IMR-90 (cell line): ENCODE data around the gene EML4. TPM values are rescaled to one million over a fixed set of nuclear protein-coding genes. Genes with fewer than 3 reads are reported as not detected.

Source experiments
- ATAC-seq: fragments of 200-7000 bp; cut with Tn5 transposase; 2 replicates; pipeline ENCODE4 v1.9.1; 2020; ENCODE audit warnings: low read depth, mild to moderate bottlenecking, moderate library complexity
- BruUV-seq: library from RNA; stranded (reverse); fragments of 400-500 nt; replicated peaks from 2 replicates; lab custom pipeline; 2021; lab: Mats Ljungman, UMichigan
- CTCF ChIA-PET: fragments of 300-600 bp; formaldehyde crosslinking; extraction: SDS; loops from one replicate; lab custom pipeline; 2021; ENCODE audit warnings: antibody characterized with exemption; lab: Yijun Ruan, JAX
- POLR2A ChIA-PET: fragments of 300-600 bp; sonication (Branson Sonifier 250); formaldehyde crosslinking; loops from one replicate; lab custom pipeline; 2022; ENCODE audit warnings: antibody characterized with exemption; ENCODE audit not compliant: unreplicated experiment; lab: Charles Lee
- DNase-seq: peaks from one replicate; pipeline ENCODE4 v3.0.0; 2013
- H2AFZ ChIP-seq: replicated peaks from 2 replicates; pipeline ENCODE3; 2013; ENCODE audit warnings: low read length, mild to moderate bottlenecking; ENCODE audit not compliant: poor library complexity
- H2AK5ac ChIP-seq: 2 replicates; pipeline ENCODE4 v1.6.1; 2013; ENCODE audit warnings: low read depth, low read length, inconsistent platforms
- H2AK9ac ChIP-seq: replicated peaks from 2 replicates; pipeline ENCODE3; 2013; ENCODE audit warnings: mild to moderate bottlenecking, low read depth, low read length, moderate library complexity; ENCODE audit not compliant: poor library complexity
- H2BK120ac ChIP-seq: 2 replicates; pipeline ENCODE4 v1.6.1; 2013; ENCODE audit warnings: low read depth, low read length, inconsistent platforms
- H2BK15ac ChIP-seq: 3 replicates; pipeline ENCODE4 v1.6.1; 2013; ENCODE audit warnings: low read depth, low read length, inconsistent platforms
- H2BK20ac ChIP-seq: 2 replicates; pipeline ENCODE4 v1.6.1; 2013; ENCODE audit warnings: low read depth, mild to moderate bottlenecking, inconsistent platforms, low read length, moderate library complexity
- H2BK5ac ChIP-seq: 2 replicates; pipeline ENCODE4 v1.6.1; 2013; ENCODE audit warnings: mild to moderate bottlenecking, low read depth, low read length, inconsistent platforms; ENCODE audit not compliant: poor library complexity, severe bottlenecking
- H3K14ac ChIP-seq: replicated peaks from 2 replicates; pipeline ENCODE4 v1.6.1; 2013; ENCODE audit warnings: low read depth, low read length, inconsistent platforms
- H3K18ac ChIP-seq: 2 replicates; pipeline ENCODE4 v1.6.1; 2013; ENCODE audit warnings: low read depth, low read length, control low read depth
- H3K23ac ChIP-seq: 2 replicates; pipeline ENCODE4 v1.6.1; 2013; ENCODE audit warnings: low read depth, low read length, inconsistent platforms
- H3K27ac ChIP-seq: 2 replicates; pipeline ENCODE4 v1.5.1; 2013; ENCODE audit warnings: mild to moderate bottlenecking, control low read depth, low read length; ENCODE audit not compliant: insufficient read depth
- H3K27me3 ChIP-seq: 2 replicates; pipeline ENCODE4 v1.6.1; 2013; ENCODE audit warnings: low read length; ENCODE audit not compliant: control insufficient read depth, insufficient read depth
- H3K36me3 ChIP-seq: 2 replicates; pipeline ENCODE4 v1.6.1; 2013; ENCODE audit warnings: low read length, mixed read lengths; ENCODE audit not compliant: control insufficient read depth, insufficient read depth
- H3K4ac ChIP-seq: 2 replicates; pipeline ENCODE4 v1.6.1; 2013; ENCODE audit warnings: low read depth, low read length, inconsistent platforms
- H3K4me1 ChIP-seq: 2 replicates; pipeline ENCODE4 v1.6.1; 2013; ENCODE audit warnings: low read length, mixed read lengths; ENCODE audit not compliant: control insufficient read depth, insufficient read depth
- H3K4me2 ChIP-seq: 2 replicates; pipeline ENCODE4 v1.6.1; 2013; ENCODE audit warnings: low read depth, mild to moderate bottlenecking, control low read depth, low read length, moderate library complexity
- H3K4me3 ChIP-seq: 2 replicates; pipeline ENCODE4 v1.5.1; 2013; ENCODE audit warnings: low read depth, mild to moderate bottlenecking, control low read depth, low read length, moderate library complexity; ENCODE audit not compliant: insufficient read depth
- H3K56ac ChIP-seq: 2 replicates; pipeline ENCODE4 v1.6.1; 2013; ENCODE audit warnings: low read length, inconsistent platforms; ENCODE audit not compliant: insufficient read depth; ENCODE audit errors: extremely low read depth
- H3K79me1 ChIP-seq, 2 experiments: 2 replicates each; pipeline ENCODE4 v1.6.1; 2013; ENCODE audit warnings: low read length in 2 of 2, inconsistent platforms in 1 of 2, low read depth in 1 of 2
- H3K9ac ChIP-seq: 2 replicates; pipeline ENCODE4 v1.6.1; 2013; ENCODE audit warnings: low read depth, low read length, control low read depth
- H3K9me1 ChIP-seq: 2 replicates; pipeline ENCODE4 v1.6.1; 2013; ENCODE audit warnings: low read length, inconsistent platforms; ENCODE audit not compliant: insufficient read depth
- H3K9me3 ChIP-seq: 2 replicates; pipeline ENCODE4 v1.6.1; 2013; ENCODE audit warnings: low read length; ENCODE audit not compliant: control insufficient read depth, insufficient read depth
- H4K20me1 ChIP-seq: 2 replicates; pipeline ENCODE4 v1.6.1; 2013; ENCODE audit warnings: low read length, inconsistent platforms; ENCODE audit not compliant: insufficient read depth
- H4K5ac ChIP-seq: 2 replicates; pipeline ENCODE4 v1.6.1; 2013; ENCODE audit warnings: mild to moderate bottlenecking, low read depth, low read length, control low read depth
- H4K8ac ChIP-seq, 2 experiments: 2 replicates each; pipeline ENCODE4 v1.6.1; 2013; ENCODE audit warnings: low read depth in 2 of 2, low read length in 2 of 2, control low read depth in 1 of 2, inconsistent platforms in 1 of 2
- H4K91ac ChIP-seq: 2 replicates; pipeline ENCODE4 v1.6.1; 2013; ENCODE audit warnings: low read depth, low read length, inconsistent platforms; ENCODE audit not compliant: insufficient read depth
- BHLHE40 ChIP-seq: fragments of 150-350 bp; IDR thresholded peaks from 2 replicates; pipeline ENCODE4 v1.6.1; 2016; ENCODE audit warnings: mild to moderate bottlenecking, low read depth, low read length
- CEBPB ChIP-seq: IDR thresholded peaks from 2 replicates; pipeline ENCODE4 v1.6.1; 2012; ENCODE audit warnings: low read depth, low read length, improper control_type of control experiment
- CHD1 ChIP-seq: IDR thresholded peaks from 2 replicates; pipeline ENCODE4 v1.6.1; 2012; ENCODE audit warnings: low read depth, low read length, improper control_type of control experiment
- FOS ChIP-seq: fragments of 150-350 bp; IDR thresholded peaks from 2 replicates; pipeline ENCODE4 v1.6.1; 2016; ENCODE audit warnings: low read depth, low read length
- MAFK ChIP-seq: IDR thresholded peaks from 2 replicates; pipeline ENCODE4 v1.6.1; 2012; ENCODE audit warnings: low read depth, low read length, improper control_type of control experiment
- MAZ ChIP-seq: IDR thresholded peaks from 2 replicates; pipeline ENCODE4 v1.6.1; 2012; ENCODE audit warnings: low read depth, mild to moderate bottlenecking, low read length, improper control_type of control experiment, moderate library complexity, borderline replicate concordance
- MXI1 ChIP-seq: IDR thresholded peaks from 2 replicates; pipeline ENCODE4 v1.6.1; 2012; ENCODE audit warnings: low read depth, mild to moderate bottlenecking, low read length, moderate library complexity, borderline replicate concordance
- NFE2L2 ChIP-seq: fragments of 150-350 bp; IDR thresholded peaks from 2 replicates; pipeline ENCODE4 v1.6.1; 2016; ENCODE audit warnings: low read depth, mild to moderate bottlenecking, low read length
- POLR2A ChIP-seq: IDR thresholded peaks from 2 replicates; pipeline ENCODE4 v1.6.1; 2012; ENCODE audit warnings: mild to moderate bottlenecking, low read depth, low read length
- RCOR1 ChIP-seq: IDR thresholded peaks from 2 replicates; pipeline ENCODE4 v1.6.1; 2012; ENCODE audit warnings: mild to moderate bottlenecking, low read length, improper control_type of control experiment; ENCODE audit not compliant: insufficient replicate concordance
- RFX5 ChIP-seq: IDR thresholded peaks from 2 replicates; pipeline ENCODE4 v1.8.0; 2012; ENCODE audit warnings: low read depth, mild to moderate bottlenecking, low read length, moderate library complexity
- SMC3 ChIP-seq: fragments of 150-350 bp; IDR thresholded peaks from 2 replicates; pipeline ENCODE4 v1.6.1; 2016; ENCODE audit warnings: low read depth, mild to moderate bottlenecking, antibody characterized with exemption, low read length, moderate library complexity
- USF2 ChIP-seq: fragments of 150-350 bp; IDR thresholded peaks from 2 replicates; pipeline ENCODE4 v1.6.1; 2017; ENCODE audit warnings: mild to moderate bottlenecking, antibody characterized with exemption, low read length, low read depth
- WGBS, 2 experiments: methylation state at CpG; one replicate each; pipeline versions ENCODE4 v1.1.5 to v1.1.7; 2013; ENCODE audit warnings: missing lambda C conversion rate in 2 of 2; ENCODE audit not compliant: insufficient read length in 1 of 2; ENCODE audit errors: extremely low coverage in 2 of 2; 5-methylcytosine and 5-hydroxymethylcytosine counted together
- dilution Hi-C: fragments of 300-500 bp; cut with HindIII; formaldehyde crosslinking; loops from one replicate; pipeline ENCODE4 v1.14.3; 2018; ENCODE audit warnings: low sequenced_read_pairs; ENCODE audit not compliant: unreplicated experiment
- in situ Hi-C: fragments of 300-500 bp; cut with MboI; formaldehyde crosslinking; loops from 3 replicates; pipeline ENCODE4 v1.14.3; 2019; ENCODE audit warnings: low sequenced_read_pairs, inconsistent platforms, mixed read lengths
- intact Hi-C: fragments of 100-400 bp; cut with micrococcal nuclease; formaldehyde crosslinking; loops from 2 replicates; pipeline ENCODE4 v1.10.0; 2022
- polyA plus RNA-seq, 3 experiments: library from polyadenylated mRNA; depleted of rRNA; stranded (reverse); fragments of >200 nt; gene quantifications; 2 replicates each; pipeline ENCODE4 v1.2.3, GENCODE V29; 2012; ENCODE audit warnings: low replicate concordance in 1 of 3
- total RNA-seq: library from RNA; depleted of rRNA; stranded (reverse); fragments of >200 nt; gene quantifications from 2 replicates; pipeline ENCODE4 v1.2.3, GENCODE V29; 2012
- TF ChIP-seq, protein P1 (sequence below): fragments of 150-350 bp; IDR thresholded peaks from 2 replicates; pipeline ENCODE4 v1.6.1; 2016; ENCODE audit warnings: low read depth, mild to moderate bottlenecking, low read length, moderate library complexity, borderline replicate concordance
- TF ChIP-seq, protein P2 (sequence below): conservative IDR thresholded peaks from 2 replicates; pipeline ENCODE4 v1.5.1; 2012; ENCODE audit warnings: mild to moderate bottlenecking, low read depth, low read length, improper control_type of control experiment

Gene EML4
- total and polyA plus RNA-seq, 2 of the 4 experiments (the other 2 are of a cell fraction) = 29.7 to 73.7 TPM

- H3K9ac ChIP-seq = peak overlapping the region; percentile 62
- peaks cover 20 to 44% of the 10 kb centered on the region in 2 experiments for H3K79me1 ChIP-seq
- in situ Hi-C loops = no loop called here
- H3K23ac ChIP-seq = peak overlapping the region; percentile 30
- peak overlapping the region; percentile 42 for H2BK5ac ChIP-seq
- no peak overlapping the region for H2AK9ac ChIP-seq
- no peak overlapping the region for H3K56ac ChIP-seq
- no peak overlapping the region for H2AFZ ChIP-seq
- 0 out of 2 replicates have a peak overlapping the region, but pooled peaks have one; percentile 35 for H3K14ac ChIP-seq
- CTCF ChIA-PET = interaction anchor here (0.7 to 1.2 kb wide), 3 partner anchors 14 to 51 kb away, joined by 3 to 5 read pairs (median 4); no protein-coding TSS in a partner anchor
- H3K27me3 ChIP-seq = no peaks in the 10 kb centered on the region
- H3K9me1 ChIP-seq = peaks cover 7% of the 10 kb centered on the region; the same call in 1 of the 2 replicates
- H2BK20ac ChIP-seq = no peak overlapping the region
- no peak overlapping the region; the same call in 1 of the 2 replicates for H2AK5ac ChIP-seq
- peak overlapping the region; percentile 28; the same call in 1 of the 2 replicates for H3K18ac ChIP-seq
- H3K4ac ChIP-seq = no peak overlapping the region
- DNase-seq (peak; percentile 13), ATAC-seq (no peak)
- H2BK15ac ChIP-seq = no peak overlapping the region
- H3K4me3 ChIP-seq = peak overlapping the region; percentile 92; the same call in 1 of the 2 replicates
- H4K5ac ChIP-seq = no peak overlapping the region
- peak overlapping the region; percentile 3; the same call in 1 of the 2 replicates for H3K27ac ChIP-seq
- peak overlapping the region; percentile 90 for H3K4me2 ChIP-seq
- peaks cover 11% of the 10 kb centered on the region for H3K4me1 ChIP-seq
- peaks cover 30% of the 10 kb centered on the region for H4K20me1 ChIP-seq
- TSS peak; percentile 19 for BruUV-seq
- no peak overlapping the region for H4K91ac ChIP-seq
- H2BK120ac ChIP-seq = no peak overlapping the region
- POLR2A ChIA-PET = no interaction called here
- no peaks in the 10 kb centered on the region for H3K9me3 ChIP-seq
- dilution Hi-C loops = no loop called here
- no peak overlapping the region for H4K8ac ChIP-seq
- H3K36me3 ChIP-seq = no peaks in the 10 kb centered on the region; the same call in 1 of the 2 replicates
- intact Hi-C loops = loop anchor here (2.0 to 5.0 kb wide), 3 partner anchors 29 to 76 kb away; no protein-coding TSS in a partner anchor
- WGBS, 2 experiments = 50% methylated on average over 2 of the region's 3 CpGs; no CpG with 5 or more reads in 1 of the 2 experiments
- TF ChIP-seq NFE2L2 (no peak), CEBPB (no peak), RCOR1 (no peak), SMC3 (no peak), RFX5 (no peak), CHD1 (no peak), MXI1 (no peak), MAFK (no peak), BHLHE40 (no peak), FOS (no peak), USF2 (no peak), POLR2A (no peak), MAZ (no peak)
- TF ChIP-seq, protein P1, sequence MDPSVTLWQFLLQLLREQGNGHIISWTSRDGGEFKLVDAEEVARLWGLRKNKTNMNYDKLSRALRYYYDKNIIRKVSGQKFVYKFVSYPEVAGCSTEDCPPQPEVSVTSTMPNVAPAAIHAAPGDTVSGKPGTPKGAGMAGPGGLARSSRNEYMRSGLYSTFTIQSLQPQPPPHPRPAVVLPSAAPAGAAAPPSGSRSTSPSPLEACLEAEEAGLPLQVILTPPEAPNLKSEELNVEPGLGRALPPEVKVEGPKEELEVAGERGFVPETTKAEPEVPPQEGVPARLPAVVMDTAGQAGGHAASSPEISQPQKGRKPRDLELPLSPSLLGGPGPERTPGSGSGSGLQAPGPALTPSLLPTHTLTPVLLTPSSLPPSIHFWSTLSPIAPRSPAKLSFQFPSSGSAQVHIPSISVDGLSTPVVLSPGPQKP = no peak
- TF ChIP-seq, protein P2, sequence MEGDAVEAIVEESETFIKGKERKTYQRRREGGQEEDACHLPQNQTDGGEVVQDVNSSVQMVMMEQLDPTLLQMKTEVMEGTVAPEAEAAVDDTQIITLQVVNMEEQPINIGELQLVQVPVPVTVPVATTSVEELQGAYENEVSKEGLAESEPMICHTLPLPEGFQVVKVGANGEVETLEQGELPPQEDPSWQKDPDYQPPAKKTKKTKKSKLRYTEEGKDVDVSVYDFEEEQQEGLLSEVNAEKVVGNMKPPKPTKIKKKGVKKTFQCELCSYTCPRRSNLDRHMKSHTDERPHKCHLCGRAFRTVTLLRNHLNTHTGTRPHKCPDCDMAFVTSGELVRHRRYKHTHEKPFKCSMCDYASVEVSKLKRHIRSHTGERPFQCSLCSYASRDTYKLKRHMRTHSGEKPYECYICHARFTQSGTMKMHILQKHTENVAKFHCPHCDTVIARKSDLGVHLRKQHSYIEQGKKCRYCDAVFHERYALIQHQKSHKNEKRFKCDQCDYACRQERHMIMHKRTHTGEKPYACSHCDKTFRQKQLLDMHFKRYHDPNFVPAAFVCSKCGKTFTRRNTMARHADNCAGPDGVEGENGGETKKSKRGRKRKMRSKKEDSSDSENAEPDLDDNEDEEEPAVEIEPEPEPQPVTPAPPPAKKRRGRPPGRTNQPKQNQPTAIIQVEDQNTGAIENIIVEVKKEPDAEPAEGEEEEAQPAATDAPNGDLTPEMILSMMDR = no peak
Observed at GRCh38 chr2:42171396-42171980, 2.3 kb downstream of the EML4 start.
